ENCODE data around the gene SLC26A1.
A peak's percentile ranks its signal among the peaks of the same experiment; 100 is the strongest.

Gene SLC26A1

GRCh38 chr4:990746-991367 is 2.3 kb downstream of the SLC26A1 start:
- H3K27me3 ChIP-seq (replicated peaks; ENCODE audit: control insufficient read depth, insufficient read depth, low read length), result no peaks in the 10 kb centered on the region
- H3K9me3 ChIP-seq (ENCODE audit: control insufficient read depth, low read length), result no peaks in the 10 kb centered on the region
- DNase-seq (ENCODE audit: low read depth), result no peak
- peaks cover 17% of the 10 kb centered on the region for H3K4me1 ChIP-seq (ENCODE audit: control insufficient read depth, insufficient read depth, low read length)
- no peak overlapping the region for H3K4me3 ChIP-seq (ENCODE audit: low read length)
- H3K36me3 ChIP-seq (ENCODE audit: control insufficient read depth, insufficient read depth, low read length, severe bottlenecking), result peaks cover 17% of the 10 kb centered on the region
- H3K9ac ChIP-seq (ENCODE audit: low read length), result no peak overlapping the region

GRCh38 chr4:989722-990471 is 3.3 kb downstream of the SLC26A1 start:
- Histone ChIP-seq H3K4me1 (ENCODE audit: control insufficient read depth, insufficient read depth, low read length) (peaks cover 27% of the 10 kb centered on the region), H3K9ac (ENCODE audit: low read length) (no peak overlapping the region), H3K9me3 (ENCODE audit: control insufficient read depth, low read length) (no peaks in the 10 kb centered on the region), H3K4me3 (ENCODE audit: low read length) (no peak overlapping the region), H3K27me3 (replicated peaks; ENCODE audit: control insufficient read depth, insufficient read depth, low read length) (no peaks in the 10 kb centered on the region), H3K36me3 (ENCODE audit: control insufficient read depth, insufficient read depth, low read length, severe bottlenecking) (peaks cover 17% of the 10 kb centered on the region)
- DNase-seq (ENCODE audit: low read depth), result no peak

- peaks cover 17% of the 10 kb centered on the region for H3K36me3 ChIP-seq (ENCODE audit: control insufficient read depth, insufficient read depth, low read length, severe bottlenecking)
- no peak for DNase-seq (ENCODE audit: low read depth)
- no peak overlapping the region for H3K4me3 ChIP-seq (ENCODE audit: low read length)
- H3K27me3 ChIP-seq (replicated peaks; ENCODE audit: control insufficient read depth, insufficient read depth, low read length), result no peaks in the 10 kb centered on the region
- H3K9ac ChIP-seq (ENCODE audit: low read length), result no peak overlapping the region
- H3K9me3 ChIP-seq (ENCODE audit: control insufficient read depth, low read length), result no peaks in the 10 kb centered on the region
- peaks cover 33% of the 10 kb centered on the region for H3K4me1 ChIP-seq (ENCODE audit: control insufficient read depth, insufficient read depth, low read length)
Observed at GRCh38 chr4:988726-989721, 4.2 kb downstream of the SLC26A1 start.

GRCh38 chr4:987624-988513 is 5.3 kb downstream of the SLC26A1 start:
- peaks cover 33% of the 10 kb centered on the region for H3K4me1 ChIP-seq (ENCODE audit: control insufficient read depth, insufficient read depth, low read length)
- peak; percentile 44 for DNase-seq (ENCODE audit: low read depth)
- H3K9ac ChIP-seq (ENCODE audit: low read length), result peak overlapping the region; percentile 90
- H3K4me3 ChIP-seq (ENCODE audit: low read length), result peak overlapping the region; percentile 81
- no peaks in the 10 kb centered on the region for H3K27me3 ChIP-seq (replicated peaks; ENCODE audit: control insufficient read depth, insufficient read depth, low read length)
- peaks cover 17% of the 10 kb centered on the region for H3K36me3 ChIP-seq (ENCODE audit: control insufficient read depth, insufficient read depth, low read length, severe bottlenecking)
- no peaks in the 10 kb centered on the region for H3K9me3 ChIP-seq (ENCODE audit: control insufficient read depth, low read length)

- peaks cover 29% of the 10 kb centered on the region for H3K4me1 ChIP-seq (ENCODE audit: control insufficient read depth, insufficient read depth, low read length)
- H3K36me3 ChIP-seq (ENCODE audit: control insufficient read depth, insufficient read depth, low read length, severe bottlenecking), result peaks cover 17% of the 10 kb centered on the region
- peak within 1 kb of the TSS; percentile 81 for H3K4me3 ChIP-seq (ENCODE audit: low read length)
- H3K27me3 ChIP-seq (replicated peaks; ENCODE audit: control insufficient read depth, insufficient read depth, low read length), result no peaks in the 10 kb centered on the region
- peak within 1 kb of the TSS; percentile 90 for H3K9ac ChIP-seq (ENCODE audit: low read length)
- peak; percentile 91 for DNase-seq (ENCODE audit: low read depth)
- no peaks in the 10 kb centered on the region for H3K9me3 ChIP-seq (ENCODE audit: control insufficient read depth, low read length)
Observed at GRCh38 chr4:986879-987623, 6.2 kb downstream of the SLC26A1 start, which contains the start of gene IDUA. TSS of gene IDUA (plus strand) at chr4:987044. CDS start at chr4:987085, 41 bp downstream.

- Histone ChIP-seq H3K4me3 (ENCODE audit: low read length) (peak overlapping the region; percentile 81), H3K36me3 (ENCODE audit: control insufficient read depth, insufficient read depth, low read length, severe bottlenecking) (peaks cover 17% of the 10 kb centered on the region), H3K4me1 (ENCODE audit: control insufficient read depth, insufficient read depth, low read length) (peaks cover 29% of the 10 kb centered on the region), H3K27me3 (replicated peaks; ENCODE audit: control insufficient read depth, insufficient read depth, low read length) (no peaks in the 10 kb centered on the region), H3K9me3 (ENCODE audit: control insufficient read depth, low read length) (no peaks in the 10 kb centered on the region), H3K9ac (ENCODE audit: low read length) (peak overlapping the region; percentile 90)
- no peak for DNase-seq (ENCODE audit: low read depth)
Observed at GRCh38 chr4:986428-986878, 6.8 kb downstream of the SLC26A1 start.

GRCh38 chr4:985123-985830 is 7.9 kb downstream of the SLC26A1 start:
- Histone ChIP-seq H3K9ac (ENCODE audit: low read length) (peak overlapping the region; percentile 38), H3K4me3 (ENCODE audit: low read length) (peak overlapping the region; percentile 69), H3K27me3 (replicated peaks; ENCODE audit: control insufficient read depth, insufficient read depth, low read length) (no peaks in the 10 kb centered on the region), H3K36me3 (ENCODE audit: control insufficient read depth, insufficient read depth, low read length, severe bottlenecking) (peaks cover 9% of the 10 kb centered on the region), H3K4me1 (ENCODE audit: control insufficient read depth, insufficient read depth, low read length) (peaks cover 29% of the 10 kb centered on the region), H3K9me3 (ENCODE audit: control insufficient read depth, low read length) (no peaks in the 10 kb centered on the region)
- DNase-seq (ENCODE audit: low read depth), result no peak

- Histone ChIP-seq H3K36me3 (ENCODE audit: control insufficient read depth, insufficient read depth, low read length, severe bottlenecking) (peaks cover under 1% of the 10 kb centered on the region), H3K4me1 (ENCODE audit: control insufficient read depth, insufficient read depth, low read length) (peaks cover 32% of the 10 kb centered on the region), H3K9me3 (ENCODE audit: control insufficient read depth, low read length) (no peaks in the 10 kb centered on the region), H3K9ac (ENCODE audit: low read length) (peak overlapping the region; percentile 35), H3K4me3 (ENCODE audit: low read length) (peak overlapping the region; percentile 69), H3K27me3 (replicated peaks; ENCODE audit: control insufficient read depth, insufficient read depth, low read length) (no peaks in the 10 kb centered on the region)
- DNase-seq (ENCODE audit: low read depth), result no peak
Observed at GRCh38 chr4:984336-985054, 8.7 kb downstream of the SLC26A1 start.

- H3K36me3 ChIP-seq (ENCODE audit: control insufficient read depth, insufficient read depth, low read length, severe bottlenecking), result no peaks in the 10 kb centered on the region
- H3K9me3 ChIP-seq (ENCODE audit: control insufficient read depth, low read length), result no peaks in the 10 kb centered on the region
- peaks cover 40% of the 10 kb centered on the region for H3K4me1 ChIP-seq (ENCODE audit: control insufficient read depth, insufficient read depth, low read length)
- H3K9ac ChIP-seq (ENCODE audit: low read length), result no peak overlapping the region
- DNase-seq (ENCODE audit: low read depth), result no peak
- no peak overlapping the region for H3K4me3 ChIP-seq (ENCODE audit: low read length)
- no peaks in the 10 kb centered on the region for H3K27me3 ChIP-seq (replicated peaks; ENCODE audit: control insufficient read depth, insufficient read depth, low read length)
Observed at GRCh38 chr4:982814-983213, 10.4 kb downstream of the SLC26A1 start.
